ENCODE measurements around the gene CCDC30.

GRCh38 chr1:42601472-42601871, 138.4 kb downstream of the CCDC30 start:
- TF ChIP-seq CTCF (IDR thresholded peaks at IDR 0.05) (no peak), EP300 (IDR thresholded peaks at IDR 0.05) (no peak)
